Small intestine (tissue), 7 donors: ENCODE data around the gene RASAL2. TPM values are rescaled to one million over a fixed set of nuclear protein-coding genes. Genes with fewer than 3 reads are reported as not detected.

ENCODE experiments used
- DNase-seq, 2 donors: peaks; one replicate each; pipeline versions ENCODE4 v3.0.0 to v3.0.0-alpha.2; 2013
- FAIRE-seq: peaks from 2 replicates; lab custom pipeline; 2012; peaks lifted over from hg19 to GRCh38; lab: Jason Lieb, UNC
- H3K27ac ChIP-seq, 3 donors: one replicate each; pipeline ENCODE4 v1.5.1; 2013; ENCODE audit warnings: low read length in 2 of 3, mild to moderate bottlenecking in 2 of 3, control low read depth in 1 of 3, inconsistent platforms in 1 of 3, low read depth in 1 of 3, moderate library complexity in 1 of 3
- H3K27me3 ChIP-seq, 3 donors: one replicate each; pipeline ENCODE4 v1.6.1; 2013; ENCODE audit warnings: low read length in 3 of 3, inconsistent platforms in 1 of 3; ENCODE audit not compliant: control insufficient read depth in 3 of 3, insufficient read depth in 3 of 3
- H3K36me3 ChIP-seq, 3 donors: one replicate each; pipeline ENCODE4 v1.6.1; 2013; ENCODE audit warnings: low read length in 3 of 3, inconsistent platforms in 1 of 3, low read depth in 1 of 3, mild to moderate bottlenecking in 1 of 3, moderate library complexity in 1 of 3; ENCODE audit not compliant: control insufficient read depth in 3 of 3, insufficient read depth in 2 of 3
- H3K4me1 ChIP-seq, 3 donors: one replicate each; pipeline ENCODE4 v1.6.1; 2013; ENCODE audit warnings: low read length in 2 of 3, inconsistent platforms in 1 of 3, low read depth in 1 of 3, mild to moderate bottlenecking in 1 of 3, moderate library complexity in 1 of 3; ENCODE audit not compliant: control insufficient read depth in 3 of 3, insufficient read depth in 2 of 3
- H3K4me3 ChIP-seq, 3 donors: one replicate each; pipeline ENCODE4 v1.5.1; 2013; ENCODE audit warnings: low read length in 3 of 3, control low read depth in 1 of 3, inconsistent platforms in 1 of 3, low read depth in 1 of 3, mild to moderate bottlenecking in 1 of 3, moderate library complexity in 1 of 3
- H3K9me3 ChIP-seq, 2 donors: one replicate each; pipeline ENCODE4 v1.6.1; 2013; ENCODE audit warnings: low read depth in 1 of 2, low read length in 1 of 2; ENCODE audit not compliant: control insufficient read depth in 2 of 2, insufficient read depth in 1 of 2
- WGBS, 3 donors: extraction: QIAGEN DNeasy Blood & Tissue Kit; methylation state at CpG; one replicate each; pipeline ENCODE4 v1.1.7; 2013; 5-methylcytosine and 5-hydroxymethylcytosine counted together
- polyA plus RNA-seq, 4 donors: library from polyadenylated mRNA; stranded (reverse) in 3 of 4; unstranded in 1 of 4; fragments of 200-250 nt in 3 of 4; fragments of 120-200 nt in 1 of 4; gene quantifications; one replicate each; pipeline versions ENCODE4 v1.2.1 to v1.2.3, GENCODE V29; 2013
- donor health status: healthy with polysubstance abuse.
- donor health status: control.
- donor health status: control.
- donor health status: Bipolar disorder and iron deficiency.
- donor health status: healthy.

The RASAL2 gene
- polyA plus RNA-seq, 4 donors: 1.8 to 23.5 (median 3.3) TPM

GRCh38 chr1:178520803-178521202 is 426.9 kb downstream of the RASAL2 start:
- no peak overlapping the region for H3K27ac ChIP-seq
- no peaks in the 10 kb centered on the region for H3K27me3 ChIP-seq
- no peaks in the 10 kb centered on the region for H3K36me3 ChIP-seq
- DNase-seq (no peak), FAIRE-seq (no peak)
- H3K9me3 ChIP-seq: peaks cover 0 to 3% of the 10 kb centered on the region in 2 donors
- H3K4me1 ChIP-seq: no peaks in the 10 kb centered on the region
- H3K4me3 ChIP-seq: no peak overlapping the region
- 87 to 97% (median 96%) methylated on average over 11 of the region's 11 CpGs for WGBS, 3 donors

- no peak overlapping the region for H3K27ac ChIP-seq
- no peaks in the 10 kb centered on the region for H3K4me1 ChIP-seq
- H3K9me3 ChIP-seq: peaks cover 0 to 3% of the 10 kb centered on the region in 2 donors
- no peak for FAIRE-seq
- DNase-seq: no peak
- no peaks in the 10 kb centered on the region for H3K27me3 ChIP-seq
- no peaks in the 10 kb centered on the region for H3K36me3 ChIP-seq
- H3K4me3 ChIP-seq: no peak overlapping the region
- 96 to 100% (median 98%) methylated on average over 4 of the region's 4 CpGs for WGBS, 3 donors
Measured at GRCh38 chr1:178521241-178521640, 427.3 kb downstream of the RASAL2 start.

- H3K9me3 ChIP-seq: peaks cover 0 to 3% of the 10 kb centered on the region in 2 donors
- DNase-seq (no peak), FAIRE-seq (no peak)
- no peaks in the 10 kb centered on the region for H3K36me3 ChIP-seq
- WGBS, 3 donors: 78 to 86% (median 85%) methylated on average over 4 of the region's 4 CpGs
- H3K27me3 ChIP-seq: no peaks in the 10 kb centered on the region
- H3K27ac ChIP-seq: no peak overlapping the region
- H3K4me3 ChIP-seq: no peak overlapping the region
- peaks cover 0 to 25% (median 0%) of the 10 kb centered on the region in 3 donors for H3K4me1 ChIP-seq
Measured at GRCh38 chr1:178527117-178527516, 433.2 kb downstream of the RASAL2 start.

- peaks cover 0 to 3% of the 10 kb centered on the region in 2 donors for H3K9me3 ChIP-seq
- H3K27ac ChIP-seq: no peak overlapping the region
- peaks cover 0 to 27% (median 0%) of the 10 kb centered on the region in 3 donors for H3K4me1 ChIP-seq
- FAIRE-seq (no peak), DNase-seq (no peak)
- no peak overlapping the region for H3K4me3 ChIP-seq
- no peaks in the 10 kb centered on the region for H3K27me3 ChIP-seq
- WGBS, 3 donors: 83 to 89% (median 87%) methylated on average over 10 of the region's 10 CpGs
- H3K36me3 ChIP-seq: no peaks in the 10 kb centered on the region
Measured at GRCh38 chr1:178528228-178528952, 434.5 kb downstream of the RASAL2 start.

GRCh38 chr1:178528953-178529335 is 435.0 kb downstream of the RASAL2 start:
- Histone ChIP-seq H3K27ac (no peak overlapping the region), H3K36me3 (no peaks in the 10 kb centered on the region), H3K4me3 (no peak overlapping the region), H3K9me3 (peaks cover 0 to 3% of the 10 kb centered on the region in 2 donors), H3K4me1 (peaks cover 0 to 27% (median 0%) of the 10 kb centered on the region in 3 donors), H3K27me3 (no peaks in the 10 kb centered on the region)
- DNase-seq: no peak
- 82% methylated on average over 4 of the region's 4 CpGs for WGBS, 3 donors
- FAIRE-seq: no peak

- peak; percentile 61 to 87 for DNase-seq
- no peaks in the 10 kb centered on the region for H3K36me3 ChIP-seq
- H3K9me3 ChIP-seq: no peaks in the 10 kb centered on the region
- H3K4me1 ChIP-seq: peaks cover 0 to 27% (median 0%) of the 10 kb centered on the region in 3 donors
- FAIRE-seq: no peak
- no peaks in the 10 kb centered on the region for H3K27me3 ChIP-seq
- 23 to 71% (median 41%) methylated on average over 8 of the region's 8 CpGs for WGBS, 3 donors
- H3K27ac ChIP-seq: peak overlapping the region; percentile 5 to 52 (median 45)
- H3K4me3 ChIP-seq: no peak overlapping the region
Measured at GRCh38 chr1:178529364-178530036, 435.6 kb downstream of the RASAL2 start.

- WGBS, 3 donors: 23 to 72% (median 54%) methylated on average over 2 of the region's 2 CpGs
- DNase-seq: peak; percentile 57 to 78
- H3K27ac ChIP-seq: peak overlapping the region; percentile 5 to 52 (median 45)
Measured at GRCh38 chr1:178530037-178530402, 436.1 kb downstream of the RASAL2 start.

GRCh38 chr1:178530502-178530901 is 436.6 kb downstream of the RASAL2 start:
- DNase-seq (no peak), FAIRE-seq (no peak)
- Histone ChIP-seq H3K9me3 (no peaks in the 10 kb centered on the region), H3K4me3 (no peak overlapping the region), H3K27ac (peak overlapping the region in 1 of 3 donors; percentile 52), H3K4me1 (peaks cover 0 to 27% (median 0%) of the 10 kb centered on the region in 3 donors), H3K36me3 (no peaks in the 10 kb centered on the region), H3K27me3 (no peaks in the 10 kb centered on the region)
- WGBS, 3 donors: 84 to 95% (median 89%) methylated on average over 3 of the region's 3 CpGs

More at GRCh38 chr1:178530037-178530402, 436.1 kb downstream of the RASAL2 start:
- peaks cover 0 to 27% (median 0%) of the 10 kb centered on the region in 3 donors for H3K4me1 ChIP-seq
- no peak overlapping the region for H3K4me3 ChIP-seq
- H3K27me3 ChIP-seq: no peaks in the 10 kb centered on the region
- no peaks in the 10 kb centered on the region for H3K36me3 ChIP-seq
- FAIRE-seq: no peak
- H3K9me3 ChIP-seq: no peaks in the 10 kb centered on the region
